ENCODE measurements around the gene GLG1. TPM values are rescaled to one million over a fixed set of nuclear protein-coding genes. Genes with fewer than 3 reads are reported as not detected.
A peak's percentile ranks its signal among the peaks of the same experiment; 100 is the strongest.

The GLG1 gene
- total RNA-seq, 1 donor from 2014 or later = 276 TPM

GRCh38 chr16:74603848-74604247 lies 3.1 kb downstream of the GLG1 start:
- Mint-ChIP-seq H3K27me3 (ENCODE audit: low read depth) (no peaks in the 10 kb centered on the region), H3K36me3 (ENCODE audit: low read depth) (peaks cover 2% of the 10 kb centered on the region), H3K27ac (ENCODE audit: unreplicated experiment) (peak overlapping the region; percentile 99), H3K4me1 (ENCODE audit: low read depth) (peaks cover 73% of the 10 kb centered on the region), H3K4me3 (ENCODE audit: unreplicated experiment) (peak overlapping the region; percentile 99), H3K9me3 (ENCODE audit: low read depth) (no peaks in the 10 kb centered on the region)
- TF ChIP-seq, protein P1, sequence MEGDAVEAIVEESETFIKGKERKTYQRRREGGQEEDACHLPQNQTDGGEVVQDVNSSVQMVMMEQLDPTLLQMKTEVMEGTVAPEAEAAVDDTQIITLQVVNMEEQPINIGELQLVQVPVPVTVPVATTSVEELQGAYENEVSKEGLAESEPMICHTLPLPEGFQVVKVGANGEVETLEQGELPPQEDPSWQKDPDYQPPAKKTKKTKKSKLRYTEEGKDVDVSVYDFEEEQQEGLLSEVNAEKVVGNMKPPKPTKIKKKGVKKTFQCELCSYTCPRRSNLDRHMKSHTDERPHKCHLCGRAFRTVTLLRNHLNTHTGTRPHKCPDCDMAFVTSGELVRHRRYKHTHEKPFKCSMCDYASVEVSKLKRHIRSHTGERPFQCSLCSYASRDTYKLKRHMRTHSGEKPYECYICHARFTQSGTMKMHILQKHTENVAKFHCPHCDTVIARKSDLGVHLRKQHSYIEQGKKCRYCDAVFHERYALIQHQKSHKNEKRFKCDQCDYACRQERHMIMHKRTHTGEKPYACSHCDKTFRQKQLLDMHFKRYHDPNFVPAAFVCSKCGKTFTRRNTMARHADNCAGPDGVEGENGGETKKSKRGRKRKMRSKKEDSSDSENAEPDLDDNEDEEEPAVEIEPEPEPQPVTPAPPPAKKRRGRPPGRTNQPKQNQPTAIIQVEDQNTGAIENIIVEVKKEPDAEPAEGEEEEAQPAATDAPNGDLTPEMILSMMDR (IDR thresholded peaks at IDR 0.05) = no peak
- DNase-seq (ENCODE audit: low spot score) = no peak

DNA sequence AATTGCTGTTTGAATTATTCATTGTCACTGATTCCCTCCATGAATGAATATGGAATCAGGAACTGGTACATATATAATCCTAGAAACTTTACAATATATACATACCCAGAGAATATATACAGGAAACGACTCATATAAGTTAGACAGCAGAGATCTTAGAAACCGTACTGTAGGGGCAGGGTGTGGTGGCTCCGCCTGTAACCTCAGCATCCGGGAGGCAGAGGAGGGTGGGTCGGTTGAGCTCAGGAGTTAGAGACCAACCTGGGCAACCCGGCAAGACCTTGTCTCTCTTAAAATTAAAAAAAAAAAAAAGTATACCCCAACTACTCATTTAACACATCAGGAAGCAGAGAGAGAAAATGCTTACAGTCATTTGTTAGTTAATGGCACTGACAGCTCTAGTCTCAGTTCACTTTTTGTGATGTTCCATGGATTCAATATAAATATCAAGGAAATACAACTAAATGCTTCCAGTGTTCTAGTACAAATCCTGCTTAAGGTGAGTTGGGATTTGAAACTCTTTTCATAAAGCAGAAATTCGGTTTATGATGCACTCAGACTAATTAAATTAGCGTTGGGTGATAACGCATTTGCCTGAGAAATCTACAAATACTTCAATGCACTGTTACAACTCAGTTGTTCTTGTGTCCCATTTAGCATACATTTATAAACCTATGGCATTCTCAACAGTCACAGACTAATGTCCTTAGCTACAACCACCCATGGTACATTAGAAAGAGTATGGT lies 5.6 kb downstream of the GLG1 start:
- Mint-ChIP-seq H3K4me3 (ENCODE audit: unreplicated experiment) (no peak overlapping the region), H3K9me3 (ENCODE audit: low read depth) (no peaks in the 10 kb centered on the region), H3K27me3 (ENCODE audit: low read depth) (no peaks in the 10 kb centered on the region), H3K36me3 (ENCODE audit: low read depth) (peaks cover 8% of the 10 kb centered on the region), H3K4me1 (ENCODE audit: low read depth) (peaks cover 68% of the 10 kb centered on the region), H3K27ac (ENCODE audit: unreplicated experiment) (peak overlapping the region; percentile 56)
- DNase-seq (ENCODE audit: low spot score) = no peak
- TF ChIP-seq, protein P1 (IDR thresholded peaks at IDR 0.05) = no peak

DNA sequence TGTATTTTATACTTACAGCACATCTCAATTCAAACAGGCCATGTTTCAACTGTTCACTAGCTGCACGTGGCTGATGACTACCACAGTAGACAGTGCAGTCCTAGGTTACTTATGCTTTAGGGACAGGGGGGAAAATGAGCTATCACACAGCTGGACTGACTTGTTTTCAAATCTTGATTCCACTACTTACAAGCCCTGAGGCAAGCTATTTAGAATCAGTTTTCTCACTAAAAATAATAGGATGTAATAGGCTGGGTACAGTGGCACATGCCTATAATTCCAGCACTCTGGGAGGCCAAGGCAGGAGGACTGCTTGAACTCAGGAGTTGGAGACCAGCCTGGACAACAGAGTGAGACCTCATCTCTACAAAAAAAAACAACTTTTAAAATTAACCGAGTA lies 10.3 kb downstream of the GLG1 start:
- Mint-ChIP-seq H3K4me3 (ENCODE audit: unreplicated experiment) (no peak overlapping the region), H3K4me1 (ENCODE audit: low read depth) (peaks cover 57% of the 10 kb centered on the region), H3K36me3 (ENCODE audit: low read depth) (peaks cover 8% of the 10 kb centered on the region), H3K27ac (ENCODE audit: unreplicated experiment) (no peak overlapping the region), H3K27me3 (ENCODE audit: low read depth) (no peaks in the 10 kb centered on the region), H3K9me3 (ENCODE audit: low read depth) (peaks cover 2% of the 10 kb centered on the region)
- TF ChIP-seq, protein P1 (IDR thresholded peaks at IDR 0.05) = no peak
- DNase-seq (ENCODE audit: low spot score) = no peak

DNA sequence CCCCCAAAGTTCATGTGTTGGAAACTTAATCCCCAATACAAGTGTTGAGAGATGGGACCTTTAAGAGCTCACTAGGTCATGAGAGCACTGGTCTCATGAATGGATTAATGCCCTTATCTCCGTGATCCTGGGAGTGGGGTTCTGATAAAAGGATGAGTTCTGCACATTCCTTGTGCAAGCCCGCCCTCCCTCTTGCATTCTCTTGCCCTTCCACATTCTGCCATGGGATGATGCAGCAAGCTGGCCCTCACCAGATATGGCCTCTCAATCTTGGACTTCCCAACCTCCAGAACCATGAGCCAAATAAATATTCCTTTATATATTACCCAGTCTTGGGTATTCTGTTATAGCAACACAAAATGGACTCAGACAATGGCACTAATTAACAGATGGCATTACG lies 14.1 kb downstream of the GLG1 start:
- peaks cover 6% of the 10 kb centered on the region for H3K36me3 Mint-ChIP-seq (ENCODE audit: low read depth)
- no peak for DNase-seq (ENCODE audit: low spot score)
- no peaks in the 10 kb centered on the region for H3K27me3 Mint-ChIP-seq (ENCODE audit: low read depth)
- H3K27ac Mint-ChIP-seq (ENCODE audit: unreplicated experiment) = no peak overlapping the region
- no peak overlapping the region for H3K4me3 Mint-ChIP-seq (ENCODE audit: unreplicated experiment)
- peaks cover 2% of the 10 kb centered on the region for H3K9me3 Mint-ChIP-seq (ENCODE audit: low read depth)
- TF ChIP-seq, protein P1 (IDR thresholded peaks at IDR 0.05) = no peak
- H3K4me1 Mint-ChIP-seq (ENCODE audit: low read depth) = peaks cover 51% of the 10 kb centered on the region

DNA sequence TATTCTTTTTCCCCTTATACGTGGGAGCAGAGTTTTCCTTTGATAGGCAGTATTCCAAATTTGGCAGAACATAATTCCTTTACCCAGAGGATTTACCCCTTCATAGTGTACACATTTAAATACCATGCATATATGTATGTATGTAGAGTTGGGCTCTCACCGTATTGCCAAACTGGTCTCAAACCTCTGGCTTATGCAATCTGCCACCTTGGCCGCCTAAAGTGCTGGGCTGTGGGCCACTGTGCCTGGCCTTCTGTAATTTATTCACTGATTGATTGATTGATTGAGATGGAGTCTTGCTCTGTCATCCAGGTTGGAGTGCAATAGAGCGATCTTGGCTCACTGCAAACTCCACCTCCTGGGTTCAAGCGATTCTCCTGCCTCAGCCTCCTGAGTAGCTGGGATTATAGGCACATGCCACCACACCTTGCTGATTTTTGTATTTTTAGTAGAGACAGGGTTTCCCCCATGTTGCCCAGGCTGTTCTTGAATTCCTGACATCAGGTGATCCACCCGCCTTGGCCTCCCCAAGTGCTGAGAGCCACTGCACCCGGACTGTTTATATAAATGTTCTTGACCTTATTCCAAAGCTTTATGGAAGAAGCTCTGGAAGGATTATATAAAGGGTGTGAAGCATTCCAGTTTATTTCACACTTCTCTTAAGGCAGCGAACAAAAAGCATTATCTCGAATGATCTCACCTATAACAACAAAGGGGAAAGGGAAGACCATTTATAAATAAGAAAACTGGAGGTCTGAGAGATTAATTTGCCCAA lies 14.9 kb downstream of the GLG1 start:
- H3K4me1 Mint-ChIP-seq (ENCODE audit: low read depth) = peaks cover 52% of the 10 kb centered on the region
- H3K27ac Mint-ChIP-seq (ENCODE audit: unreplicated experiment) = peak overlapping the region; percentile 67
- H3K27me3 Mint-ChIP-seq (ENCODE audit: low read depth) = no peaks in the 10 kb centered on the region
- TF ChIP-seq, protein P1 (IDR thresholded peaks at IDR 0.05) = no peak
- no peak for DNase-seq (ENCODE audit: low spot score)
- peaks cover 2% of the 10 kb centered on the region for H3K9me3 Mint-ChIP-seq (ENCODE audit: low read depth)
- no peak overlapping the region for H3K4me3 Mint-ChIP-seq (ENCODE audit: unreplicated experiment)
- peaks cover 6% of the 10 kb centered on the region for H3K36me3 Mint-ChIP-seq (ENCODE audit: low read depth)
